ENCODE measurements around the gene EPB41.

EPB41 gene

DNA sequence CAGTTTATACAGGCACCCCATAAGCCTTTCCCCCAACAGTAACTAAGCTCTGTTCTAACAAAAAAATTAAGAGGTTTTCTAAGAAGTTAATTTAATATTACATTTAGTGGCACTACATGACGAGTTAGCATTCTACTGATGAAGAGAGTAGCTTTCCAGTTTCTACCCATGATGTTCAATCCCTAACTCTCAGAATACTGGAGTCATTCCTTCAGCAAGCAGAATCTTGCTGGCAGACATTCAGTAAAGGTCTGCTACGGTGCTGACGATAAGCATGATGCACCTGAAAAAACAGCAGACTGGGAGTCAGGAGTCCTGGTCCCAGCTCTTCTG is 242.9 kb downstream of the EPB41 start:
- Histone ChIP-seq H3K4me2 (ENCODE audit: low read length) (no peak overlapping the region), H3K9me3 (ENCODE audit: insufficient read depth, low read length) (no peaks in the 10 kb centered on the region), H3K27ac (ENCODE audit: low read length) (no peak overlapping the region)

DNA sequence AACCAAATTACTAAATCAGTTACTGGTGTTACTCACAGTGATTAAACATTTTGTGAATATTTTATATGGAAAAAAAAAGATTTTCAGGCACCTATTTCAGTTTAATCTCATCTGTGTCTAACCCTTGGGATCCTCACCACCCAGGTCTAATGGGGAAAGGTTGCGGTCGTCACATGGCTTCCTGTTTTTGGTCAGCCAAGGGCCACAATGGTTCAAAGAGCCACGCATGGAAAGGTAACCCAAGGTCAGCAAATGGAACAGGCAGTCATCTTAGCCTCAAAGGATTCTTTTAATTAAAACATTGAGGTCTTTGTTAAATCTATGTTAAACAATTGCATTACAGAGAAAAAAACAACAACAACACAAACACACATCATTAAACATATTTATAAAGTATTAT is 245.4 kb downstream of the EPB41 start:
- no peak overlapping the region for H3K27ac ChIP-seq (ENCODE audit: low read length)
- peaks cover 39% of the 10 kb centered on the region for H4K20me1 ChIP-seq (ENCODE audit: insufficient read depth, low read length)
- peaks cover 48% of the 10 kb centered on the region for H3K79me2 ChIP-seq (ENCODE audit: low read length)
- H3K4me2 ChIP-seq (ENCODE audit: low read length): no peak overlapping the region
- TF ChIP-seq EZH2phosphoT487 (IDR thresholded peaks at IDR 0.05; ENCODE audit: low read depth): no peak
- TF ChIP-seq, protein P1, sequence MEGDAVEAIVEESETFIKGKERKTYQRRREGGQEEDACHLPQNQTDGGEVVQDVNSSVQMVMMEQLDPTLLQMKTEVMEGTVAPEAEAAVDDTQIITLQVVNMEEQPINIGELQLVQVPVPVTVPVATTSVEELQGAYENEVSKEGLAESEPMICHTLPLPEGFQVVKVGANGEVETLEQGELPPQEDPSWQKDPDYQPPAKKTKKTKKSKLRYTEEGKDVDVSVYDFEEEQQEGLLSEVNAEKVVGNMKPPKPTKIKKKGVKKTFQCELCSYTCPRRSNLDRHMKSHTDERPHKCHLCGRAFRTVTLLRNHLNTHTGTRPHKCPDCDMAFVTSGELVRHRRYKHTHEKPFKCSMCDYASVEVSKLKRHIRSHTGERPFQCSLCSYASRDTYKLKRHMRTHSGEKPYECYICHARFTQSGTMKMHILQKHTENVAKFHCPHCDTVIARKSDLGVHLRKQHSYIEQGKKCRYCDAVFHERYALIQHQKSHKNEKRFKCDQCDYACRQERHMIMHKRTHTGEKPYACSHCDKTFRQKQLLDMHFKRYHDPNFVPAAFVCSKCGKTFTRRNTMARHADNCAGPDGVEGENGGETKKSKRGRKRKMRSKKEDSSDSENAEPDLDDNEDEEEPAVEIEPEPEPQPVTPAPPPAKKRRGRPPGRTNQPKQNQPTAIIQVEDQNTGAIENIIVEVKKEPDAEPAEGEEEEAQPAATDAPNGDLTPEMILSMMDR (IDR thresholded peaks at IDR 0.05; ENCODE audit: low read depth, low read length): no peak
- H3K9me3 ChIP-seq (ENCODE audit: insufficient read depth, low read length): no peaks in the 10 kb centered on the region
- H3K36me3 ChIP-seq (replicated peaks; ENCODE audit: low read depth, low read length): peaks cover 36% of the 10 kb centered on the region
- H3K4me3 ChIP-seq (ENCODE audit: low read length): no peak overlapping the region
- H3K27me3 ChIP-seq (ENCODE audit: low read depth, low read length): no peaks in the 10 kb centered on the region
- no peak overlapping the region for H3K9ac ChIP-seq (ENCODE audit: low read length)
- H3K4me1 ChIP-seq (ENCODE audit: low read length): no peaks in the 10 kb centered on the region
- H2AFZ ChIP-seq (ENCODE audit: low read depth, low read length): no peak overlapping the region

More for the DNA sequence above, 242.9 kb downstream of the EPB41 start:
- Histone ChIP-seq H4K20me1 (ENCODE audit: insufficient read depth, low read length) (peaks cover 16% of the 10 kb centered on the region), H3K4me3 (ENCODE audit: low read length) (no peak overlapping the region), H2AFZ (ENCODE audit: low read depth, low read length) (no peak overlapping the region), H3K27me3 (ENCODE audit: low read depth, low read length) (no peaks in the 10 kb centered on the region), H3K36me3 (replicated peaks; ENCODE audit: low read depth, low read length) (peaks cover 29% of the 10 kb centered on the region), H3K4me1 (ENCODE audit: low read length) (no peaks in the 10 kb centered on the region), H3K79me2 (ENCODE audit: low read length) (peaks cover 23% of the 10 kb centered on the region), H3K9ac (ENCODE audit: low read length) (no peak overlapping the region)
- TF ChIP-seq, protein P1 (IDR thresholded peaks at IDR 0.05; ENCODE audit: low read depth, low read length): no peak
- TF ChIP-seq EZH2phosphoT487 (IDR thresholded peaks at IDR 0.05; ENCODE audit: low read depth): no peak

DNA sequence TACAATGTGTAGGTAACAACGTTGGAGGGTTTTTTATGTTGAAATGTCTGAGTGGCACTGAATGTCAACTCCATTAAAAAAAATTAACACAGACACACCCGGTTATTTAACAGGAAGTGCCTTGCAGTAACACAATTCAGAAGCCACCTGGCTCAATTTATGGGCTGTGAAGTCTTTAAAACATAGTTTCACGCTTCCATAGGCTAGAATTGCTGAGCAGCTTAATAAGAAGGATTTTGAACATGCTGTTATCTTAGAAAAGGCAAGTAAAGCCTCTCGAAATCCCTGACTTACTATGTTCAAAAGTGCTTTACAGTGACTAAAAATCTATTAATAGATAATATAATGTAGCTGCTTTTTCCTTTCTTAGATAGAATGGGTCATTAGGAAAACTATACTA is 247.7 kb downstream of the EPB41 start:
- no peak for TF ChIP-seq EZH2phosphoT487 (IDR thresholded peaks at IDR 0.05; ENCODE audit: low read depth)
- TF ChIP-seq, protein P1 (IDR thresholded peaks at IDR 0.05; ENCODE audit: low read depth, low read length): no peak
- Histone ChIP-seq H3K9me3 (ENCODE audit: insufficient read depth, low read length) (no peaks in the 10 kb centered on the region), H3K27me3 (ENCODE audit: low read depth, low read length) (no peaks in the 10 kb centered on the region), H3K36me3 (replicated peaks; ENCODE audit: low read depth, low read length) (peaks cover 54% of the 10 kb centered on the region), H3K4me3 (ENCODE audit: low read length) (no peak overlapping the region), H4K20me1 (ENCODE audit: insufficient read depth, low read length) (peaks cover 56% of the 10 kb centered on the region), H3K27ac (ENCODE audit: low read length) (no peak overlapping the region), H3K4me2 (ENCODE audit: low read length) (no peak overlapping the region), H3K4me1 (ENCODE audit: low read length) (no peaks in the 10 kb centered on the region), H3K9ac (ENCODE audit: low read length) (no peak overlapping the region), H3K79me2 (ENCODE audit: low read length) (peaks cover 71% of the 10 kb centered on the region), H2AFZ (ENCODE audit: low read depth, low read length) (no peak overlapping the region)

- H3K27ac ChIP-seq (ENCODE audit: low read length): no peak overlapping the region
- H3K79me2 ChIP-seq (ENCODE audit: low read length): peaks cover 76% of the 10 kb centered on the region
- H2AFZ ChIP-seq (ENCODE audit: low read depth, low read length): no peak overlapping the region
- no peak overlapping the region for H3K4me3 ChIP-seq (ENCODE audit: low read length)
- H3K9me3 ChIP-seq (ENCODE audit: insufficient read depth, low read length): no peaks in the 10 kb centered on the region
- peaks cover 56% of the 10 kb centered on the region for H4K20me1 ChIP-seq (ENCODE audit: insufficient read depth, low read length)
- no peak overlapping the region for H3K9ac ChIP-seq (ENCODE audit: low read length)
- H3K4me2 ChIP-seq (ENCODE audit: low read length): no peak overlapping the region
- TF ChIP-seq, protein P1 (IDR thresholded peaks at IDR 0.05; ENCODE audit: low read depth, low read length): no peak
- no peak for TF ChIP-seq EZH2phosphoT487 (IDR thresholded peaks at IDR 0.05; ENCODE audit: low read depth)
- no peaks in the 10 kb centered on the region for H3K27me3 ChIP-seq (ENCODE audit: low read depth, low read length)
- H3K4me1 ChIP-seq (ENCODE audit: low read length): no peaks in the 10 kb centered on the region
- H3K36me3 ChIP-seq (replicated peaks; ENCODE audit: low read depth, low read length): peaks cover 52% of the 10 kb centered on the region
Observed at GRCh38 chr1:29162476-29163138, 248.2 kb downstream of the EPB41 start.
